H9 (cell line): ENCODE results near the gene VIPR2. TPM values are rescaled to one million over a fixed set of nuclear protein-coding genes. Genes with fewer than 3 reads are reported as not detected.

Source experiments
- DNase-seq: peaks from one replicate; pipeline ENCODE4 v3.0.0-alpha.2; 2017
- H2AFZ ChIP-seq: one replicate; pipeline ENCODE4 v1.6.1; 2013; ENCODE audit warnings: mild to moderate bottlenecking, low read length, control low read depth, moderate library complexity
- H2AK5ac ChIP-seq: 2 replicates; pipeline ENCODE4 v1.6.1; 2013; ENCODE audit warnings: low read length, control low read depth, mixed read lengths; ENCODE audit not compliant: insufficient read length
- H2BK120ac ChIP-seq: one replicate; pipeline ENCODE4 v1.6.1; 2013; ENCODE audit warnings: low read depth, mild to moderate bottlenecking, low read length, control low read depth, inconsistent platforms; ENCODE audit not compliant: poor library complexity, severe bottlenecking
- H2BK12ac ChIP-seq: 2 replicates; pipeline ENCODE4 v1.6.1; 2013; ENCODE audit warnings: low read length, control low read depth, mixed read lengths, low read depth; ENCODE audit not compliant: insufficient read length
- H2BK15ac ChIP-seq: 2 replicates; pipeline ENCODE4 v1.6.1; 2013; ENCODE audit warnings: low read depth, low read length, control low read depth
- H2BK20ac ChIP-seq: one replicate; pipeline ENCODE4 v1.6.1; 2013; ENCODE audit warnings: low read depth, mild to moderate bottlenecking, low read length, control low read depth, inconsistent platforms; ENCODE audit not compliant: poor library complexity, severe bottlenecking
- H2BK5ac ChIP-seq: 2 replicates; pipeline ENCODE4 v1.6.1; 2013; ENCODE audit warnings: low read length, control low read depth, mixed read lengths; ENCODE audit not compliant: insufficient read length
- H3K14ac ChIP-seq: 2 replicates; pipeline ENCODE4 v1.6.1; 2013; ENCODE audit warnings: low read length, control low read depth; ENCODE audit not compliant: insufficient read depth
- H3K18ac ChIP-seq: 2 replicates; pipeline ENCODE4 v1.6.1; 2013; ENCODE audit warnings: low read depth, mild to moderate bottlenecking, mixed read lengths, low read length, control low read depth; ENCODE audit not compliant: insufficient read length
- H3K23ac ChIP-seq: 2 replicates; pipeline ENCODE4 v1.6.1; 2013; ENCODE audit warnings: low read length, control low read depth, mixed read lengths, low read depth; ENCODE audit not compliant: insufficient read length
- H3K23me2 ChIP-seq: 2 replicates; pipeline ENCODE4 v1.6.1; 2013; ENCODE audit warnings: low read depth, mild to moderate bottlenecking, mixed read lengths, low read length, control low read depth; ENCODE audit not compliant: insufficient read length, poor library complexity, severe bottlenecking
- H3K27ac ChIP-seq: 2 replicates; pipeline ENCODE4 v1.5.1; 2013; ENCODE audit warnings: low read length, control low read depth, mixed read lengths, low read depth; ENCODE audit not compliant: insufficient read length
- H3K27me3 ChIP-seq: 2 replicates; pipeline ENCODE4 v1.6.1; 2013; ENCODE audit warnings: low read length, control low read depth, inconsistent platforms; ENCODE audit not compliant: insufficient read depth
- H3K4ac ChIP-seq: 2 replicates; pipeline ENCODE4 v1.6.1; 2013; ENCODE audit warnings: low read depth, mild to moderate bottlenecking, control low read depth, inconsistent platforms, low read length, moderate library complexity
- H3K4me1 ChIP-seq: 2 replicates; pipeline ENCODE4 v1.6.1; 2013; ENCODE audit warnings: low read length, control low read depth, inconsistent platforms; ENCODE audit not compliant: insufficient read depth
- H3K4me2 ChIP-seq: 2 replicates; pipeline ENCODE4 v1.6.1; 2013; ENCODE audit warnings: low read length, control low read depth, mixed read lengths; ENCODE audit not compliant: insufficient read length, insufficient read depth
- H3K56ac ChIP-seq: 2 replicates; pipeline ENCODE4 v1.6.1; 2013; ENCODE audit warnings: low read depth, mild to moderate bottlenecking, mixed read lengths, low read length, control low read depth; ENCODE audit not compliant: insufficient read length
- H3K79me1 ChIP-seq: 2 replicates; pipeline ENCODE4 v1.6.1; 2013; ENCODE audit warnings: low read depth, mild to moderate bottlenecking, moderate library complexity, low read length, control low read depth, inconsistent platforms; ENCODE audit not compliant: insufficient read depth, poor library complexity, severe bottlenecking
- H3K79me2 ChIP-seq: 2 replicates; pipeline ENCODE4 v1.6.1; 2013; ENCODE audit warnings: low read length, control low read depth, inconsistent platforms; ENCODE audit not compliant: insufficient read depth
- H3K9ac ChIP-seq: 2 replicates; pipeline ENCODE4 v1.6.1; 2013; ENCODE audit warnings: low read length, control low read depth, mixed read lengths; ENCODE audit not compliant: insufficient read length; ENCODE audit errors: extremely low read depth
- H3K9me3 ChIP-seq: one replicate; pipeline ENCODE4 v1.6.1; 2013; ENCODE audit warnings: low read depth, low read length, inconsistent platforms; ENCODE audit not compliant: control insufficient read depth
- H3T11ph ChIP-seq: one replicate; pipeline ENCODE4 v1.6.1; 2013; ENCODE audit warnings: mild to moderate bottlenecking, low read length, control low read depth, inconsistent platforms
- H4K20me1 ChIP-seq: one replicate; pipeline ENCODE4 v1.6.1; 2013; ENCODE audit not compliant: control insufficient read depth, insufficient read length, insufficient read depth
- H4K5ac ChIP-seq: 2 replicates; pipeline ENCODE4 v1.6.1; 2013; ENCODE audit warnings: low read depth, mild to moderate bottlenecking, mixed read lengths, low read length, control low read depth; ENCODE audit not compliant: insufficient read length
- H4K8ac ChIP-seq: replicated peaks from 2 replicates; pipeline ENCODE4 v1.6.1; 2013; ENCODE audit warnings: low read length, control low read depth, mixed read lengths, low read depth; ENCODE audit not compliant: insufficient read length
- H4K91ac ChIP-seq: 2 replicates; pipeline ENCODE4 v1.6.1; 2013; ENCODE audit warnings: low read depth, mild to moderate bottlenecking, moderate library complexity, mixed read lengths, low read length, control low read depth; ENCODE audit not compliant: insufficient read length
- H3K27ac Mint-ChIP-seq, 3 experiments: 2 replicates in 2 of 3; 3 replicates in 1 of 3; pipeline ENCODE4 v1.8.0; 2020 to 2021; ENCODE audit warnings: mixed read lengths in 3 of 3, mild to moderate bottlenecking in 1 of 3, moderate library complexity in 1 of 3
- H3K27me3 Mint-ChIP-seq: 2 replicates; pipeline ENCODE4 v1.8.0; 2021; ENCODE audit warnings: low read depth, mild to moderate bottlenecking, moderate library complexity, mixed read lengths
- H3K36me3 Mint-ChIP-seq, 3 experiments: 2 replicates in 2 of 3; 3 replicates in 1 of 3; pipeline ENCODE4 v1.8.0; 2020 to 2021; ENCODE audit warnings: low read depth in 3 of 3, mixed read lengths in 3 of 3; ENCODE audit not compliant: insufficient read depth in 1 of 3
- H3K4me1 Mint-ChIP-seq, 2 experiments: 2 replicates each; pipeline ENCODE4 v1.8.0; 2020; ENCODE audit warnings: mixed read lengths in 2 of 2
- H3K4me3 Mint-ChIP-seq, 2 experiments: 2 replicates in 1 of 2; 3 replicates in 1 of 2; pipeline ENCODE4 v1.8.0; 2020 to 2021; ENCODE audit warnings: mild to moderate bottlenecking in 2 of 2, mixed read lengths in 2 of 2, moderate library complexity in 1 of 2
- H3K9me3 Mint-ChIP-seq, 2 experiments: 2 replicates in 1 of 2; 3 replicates in 1 of 2; pipeline ENCODE4 v1.8.0; 2020; ENCODE audit warnings: mild to moderate bottlenecking in 2 of 2, mixed read lengths in 2 of 2, moderate library complexity in 1 of 2
- WGBS: extraction: QIAGEN DNeasy Blood & Tissue Kit; methylation state at CpG from one replicate; pipeline ENCODE4 v1.1.7; 2013; ENCODE audit warnings: missing lambda C conversion rate, low lambda C conversion rate, mixed read lengths; ENCODE audit not compliant: insufficient read length; ENCODE audit errors: extremely low coverage; 5-methylcytosine and 5-hydroxymethylcytosine counted together
- total RNA-seq: library from RNA; stranded (reverse); gene quantifications from 2 replicates; pipeline ENCODE4 v1.2.1, GENCODE V29; 2021
- TF ChIP-seq, protein P1 (sequence below): fragments of 200-600 bp; sonication (generic); conservative IDR thresholded peaks from 3 replicates; pipeline ENCODE4 v1.8.0; 2021; ENCODE audit warnings: antibody characterized with exemption, mild to moderate bottlenecking

VIPR2 gene
- total RNA-seq, 1 experiment from 2014 or later = 1.6 TPM

DNA sequence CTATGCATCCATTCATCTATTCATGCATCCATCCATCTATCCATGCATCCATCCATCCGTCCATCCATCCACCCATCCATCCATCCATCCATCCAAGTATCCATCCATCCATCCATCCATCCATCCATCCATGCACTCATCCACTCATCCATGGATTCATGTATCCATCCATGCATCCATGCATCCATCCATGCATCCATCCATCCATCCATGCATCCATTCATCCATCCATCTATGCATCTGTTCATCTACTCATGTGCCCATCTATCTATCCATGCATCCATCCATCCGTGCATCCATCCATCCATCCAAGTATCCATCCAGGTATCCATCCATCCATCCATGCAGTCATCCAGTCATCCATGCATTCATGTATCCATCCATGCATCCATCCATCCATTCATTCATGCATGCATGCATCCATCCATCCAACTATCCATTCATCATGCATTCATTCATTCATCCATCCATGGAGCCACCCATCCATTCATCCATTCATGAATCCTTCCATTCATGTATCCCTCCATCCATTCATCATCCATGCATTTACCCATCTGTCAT lies 156.3 kb downstream of the VIPR2 start:
- H3K79me1 ChIP-seq = no peaks in the 10 kb centered on the region
- H3K4me2 ChIP-seq = no peak overlapping the region
- no peak overlapping the region for H3T11ph ChIP-seq
- no peak overlapping the region for H3K4ac ChIP-seq
- H2AFZ ChIP-seq = no peak overlapping the region
- H3K9ac ChIP-seq = no peak overlapping the region
- H4K20me1 ChIP-seq = no peaks in the 10 kb centered on the region
- no CpG with 5 or more reads among the region's 2 CpGs for WGBS
- H3K79me2 ChIP-seq = no peaks in the 10 kb centered on the region
- no peak overlapping the region for H2BK15ac ChIP-seq
- no peak overlapping the region for H4K91ac ChIP-seq
- no peak overlapping the region for H2BK20ac ChIP-seq
- no peak overlapping the region for H3K14ac ChIP-seq
- no peaks in the 10 kb centered on the region for H3K4me1 ChIP-seq
- no peak overlapping the region for H2BK120ac ChIP-seq
- no peak overlapping the region for H4K5ac ChIP-seq
- Mint-ChIP-seq H3K27me3 (peaks cover 33% of the 10 kb centered on the region), H3K4me3 (no peak overlapping the region), H3K4me1 (peaks cover 7% of the 10 kb centered on the region in 2 experiments; a peak in 3 of 4 replicates), H3K36me3 (peaks cover 5 to 7% (median 6%) of the 10 kb centered on the region in 3 experiments; a peak in 4 of 7 replicates), H3K9me3 (peaks cover 14 to 15% of the 10 kb centered on the region in 2 experiments), H3K27ac (no peak overlapping the region)
- TF ChIP-seq, protein P1, sequence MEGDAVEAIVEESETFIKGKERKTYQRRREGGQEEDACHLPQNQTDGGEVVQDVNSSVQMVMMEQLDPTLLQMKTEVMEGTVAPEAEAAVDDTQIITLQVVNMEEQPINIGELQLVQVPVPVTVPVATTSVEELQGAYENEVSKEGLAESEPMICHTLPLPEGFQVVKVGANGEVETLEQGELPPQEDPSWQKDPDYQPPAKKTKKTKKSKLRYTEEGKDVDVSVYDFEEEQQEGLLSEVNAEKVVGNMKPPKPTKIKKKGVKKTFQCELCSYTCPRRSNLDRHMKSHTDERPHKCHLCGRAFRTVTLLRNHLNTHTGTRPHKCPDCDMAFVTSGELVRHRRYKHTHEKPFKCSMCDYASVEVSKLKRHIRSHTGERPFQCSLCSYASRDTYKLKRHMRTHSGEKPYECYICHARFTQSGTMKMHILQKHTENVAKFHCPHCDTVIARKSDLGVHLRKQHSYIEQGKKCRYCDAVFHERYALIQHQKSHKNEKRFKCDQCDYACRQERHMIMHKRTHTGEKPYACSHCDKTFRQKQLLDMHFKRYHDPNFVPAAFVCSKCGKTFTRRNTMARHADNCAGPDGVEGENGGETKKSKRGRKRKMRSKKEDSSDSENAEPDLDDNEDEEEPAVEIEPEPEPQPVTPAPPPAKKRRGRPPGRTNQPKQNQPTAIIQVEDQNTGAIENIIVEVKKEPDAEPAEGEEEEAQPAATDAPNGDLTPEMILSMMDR = no peak
- H3K18ac ChIP-seq = no peak overlapping the region
- peaks cover 4% of the 10 kb centered on the region for H3K23me2 ChIP-seq
- no peak overlapping the region for H4K8ac ChIP-seq
- no peak overlapping the region for H2AK5ac ChIP-seq
- no peak overlapping the region for H2BK5ac ChIP-seq
- peaks cover 8% of the 10 kb centered on the region; the same call in 1 of the 2 replicates for H3K27me3 ChIP-seq
- no peak for DNase-seq
- no peak overlapping the region for H3K27ac ChIP-seq
- H3K56ac ChIP-seq = no peak overlapping the region
- H3K9me3 ChIP-seq = peaks cover 7% of the 10 kb centered on the region
- H2BK12ac ChIP-seq = no peak overlapping the region
- no peak overlapping the region for H3K23ac ChIP-seq
